Right kidney (tissue), 1 donor: Measurements from ENCODE around the gene EIF2S2.

ENCODE experiments used
- DNase-seq: peaks from one replicate; pipeline ENCODE4 v3.0.0-alpha.2; 2016

The EIF2S2 gene

DNA sequence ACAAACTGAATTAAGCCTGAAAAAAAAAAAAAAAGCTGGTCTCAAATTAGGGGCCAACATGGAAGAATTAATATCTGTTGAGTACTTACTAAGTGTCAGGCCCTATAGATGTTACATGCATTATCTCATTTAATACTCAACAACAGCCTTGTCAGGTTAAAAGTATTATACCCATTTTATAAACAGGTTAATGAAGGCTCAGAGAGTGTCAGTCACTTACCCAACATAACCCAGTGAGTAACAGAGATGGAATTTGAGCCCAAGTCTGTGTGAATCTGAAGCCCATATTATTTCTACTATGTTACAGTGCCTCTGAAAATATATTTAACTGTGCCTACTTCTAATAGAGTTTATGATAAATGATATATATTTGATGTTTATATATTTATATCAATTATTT lies 11.3 kb upstream of the EIF2S2 start:
- no peak for DNase-seq

DNA sequence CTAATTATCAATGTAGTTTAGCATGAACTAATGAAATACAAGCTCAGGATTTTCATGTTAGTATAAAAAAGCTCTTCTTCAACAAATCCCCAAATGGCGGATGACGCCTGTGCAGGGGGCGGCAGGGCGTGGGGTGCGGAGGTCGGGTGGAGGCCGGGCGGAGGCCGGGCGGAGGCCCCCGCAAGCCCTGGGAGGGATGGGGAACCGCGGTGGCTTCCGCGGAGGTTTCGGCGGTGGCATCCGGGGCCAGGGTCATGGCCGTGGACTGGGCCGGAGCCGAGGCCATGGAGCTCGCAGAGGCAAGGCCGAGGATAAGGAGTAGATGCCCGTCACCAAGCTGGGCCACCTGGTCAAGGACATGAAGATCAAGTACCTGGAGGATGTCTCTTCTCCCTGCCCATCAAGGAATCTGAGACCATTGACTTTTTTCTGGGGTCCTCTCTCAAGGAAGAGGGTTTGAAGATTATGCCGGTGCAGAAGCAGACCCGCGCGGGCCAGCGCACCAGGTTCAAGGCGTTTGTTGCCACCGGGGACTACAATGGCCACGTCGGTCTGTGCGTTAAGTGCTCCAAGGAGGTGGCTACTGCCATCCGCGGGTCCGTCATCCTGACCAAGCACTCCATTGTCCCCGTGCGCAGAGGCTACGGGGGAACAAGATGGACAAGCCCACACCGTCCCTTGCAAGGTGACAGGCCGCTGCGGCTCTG lies 10.4 kb upstream of the EIF2S2 start:
- DNase-seq, result no peak

DNA sequence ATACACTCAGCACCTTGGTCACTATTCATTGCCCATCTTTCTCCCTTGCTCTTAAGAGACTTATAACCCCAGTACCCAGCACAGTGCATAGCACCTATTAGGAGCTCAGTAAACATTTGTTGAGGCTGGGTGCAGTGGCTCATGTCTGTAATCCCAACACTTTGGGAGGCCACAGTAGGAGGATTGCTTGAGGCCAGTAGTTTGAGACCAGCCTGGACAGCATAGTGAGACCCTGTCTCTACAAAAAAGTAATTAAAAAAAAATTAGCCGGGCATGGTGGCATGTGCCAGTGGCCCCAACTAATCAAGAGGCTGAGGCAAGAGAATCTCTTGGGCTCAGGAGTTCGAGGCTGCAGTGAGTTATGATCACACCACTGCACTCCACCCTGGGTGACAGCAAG lies 8.2 kb upstream of the EIF2S2 start:
- DNase-seq, result no peak

DNA sequence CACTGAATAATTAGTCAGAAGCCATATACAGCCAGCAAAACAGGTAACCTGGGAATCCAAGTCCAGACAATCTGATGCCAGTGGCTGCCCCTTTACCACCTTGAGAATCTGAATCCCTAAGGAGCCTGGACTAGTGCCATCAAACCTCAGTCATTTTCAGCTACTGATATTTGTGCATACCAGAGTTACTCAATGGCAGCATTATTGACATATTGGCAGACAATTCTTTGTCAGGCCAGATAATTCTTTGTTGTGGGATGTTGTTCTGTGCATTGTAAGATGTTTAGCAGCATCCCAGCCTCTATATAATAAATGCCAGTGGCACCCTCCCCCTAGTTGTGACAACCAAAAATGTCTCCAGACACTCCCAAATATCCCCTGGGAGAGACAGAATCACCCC lies 3.2 kb upstream of the EIF2S2 start:
- no peak for DNase-seq

DNA sequence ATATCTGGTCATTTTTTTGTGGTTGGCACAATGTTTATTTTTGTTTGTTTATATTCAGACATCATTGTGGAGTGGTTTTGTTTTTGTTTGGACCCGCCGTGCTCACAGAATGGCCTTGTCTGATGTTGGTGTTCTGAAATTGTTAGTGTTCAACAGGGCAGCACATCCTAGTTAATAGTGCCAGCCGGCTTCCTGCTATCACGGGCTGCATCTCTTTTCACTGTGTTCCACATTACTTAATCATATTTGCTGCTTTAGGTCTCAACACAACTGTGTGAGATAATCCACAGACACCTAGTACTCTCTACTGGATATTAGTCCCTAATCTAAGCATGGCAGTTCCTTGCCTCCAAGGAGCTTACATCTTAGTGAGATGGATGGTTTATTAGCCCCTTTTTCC lies 2.8 kb upstream of the EIF2S2 start:
- no peak for DNase-seq

DNA sequence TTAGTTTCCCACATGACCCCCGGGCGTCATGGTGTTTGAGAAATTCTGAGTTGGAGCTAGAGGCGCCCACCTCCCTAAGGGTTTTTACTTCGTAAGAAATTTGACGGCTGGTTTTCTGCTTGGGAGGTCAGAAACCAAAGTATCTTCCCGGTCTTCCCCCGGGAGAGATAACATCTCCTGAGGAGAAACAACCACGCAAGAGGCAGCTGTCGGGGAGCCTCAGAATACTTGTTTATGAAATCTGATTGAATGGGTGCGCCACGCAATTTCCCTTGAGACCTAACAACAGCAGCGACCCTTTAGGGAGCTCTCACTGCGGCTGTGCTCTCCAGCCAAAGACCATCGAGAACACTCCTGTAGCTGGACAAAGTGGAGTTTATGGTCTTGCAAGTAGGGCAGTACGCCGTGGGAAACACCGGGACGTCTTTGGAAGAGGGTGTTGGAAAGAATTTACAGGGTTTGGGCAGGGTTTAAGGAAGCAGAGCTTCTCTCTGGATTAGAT lies 608 bp upstream of the EIF2S2 start:
- DNase-seq, result peak; percentile 88

DNA sequence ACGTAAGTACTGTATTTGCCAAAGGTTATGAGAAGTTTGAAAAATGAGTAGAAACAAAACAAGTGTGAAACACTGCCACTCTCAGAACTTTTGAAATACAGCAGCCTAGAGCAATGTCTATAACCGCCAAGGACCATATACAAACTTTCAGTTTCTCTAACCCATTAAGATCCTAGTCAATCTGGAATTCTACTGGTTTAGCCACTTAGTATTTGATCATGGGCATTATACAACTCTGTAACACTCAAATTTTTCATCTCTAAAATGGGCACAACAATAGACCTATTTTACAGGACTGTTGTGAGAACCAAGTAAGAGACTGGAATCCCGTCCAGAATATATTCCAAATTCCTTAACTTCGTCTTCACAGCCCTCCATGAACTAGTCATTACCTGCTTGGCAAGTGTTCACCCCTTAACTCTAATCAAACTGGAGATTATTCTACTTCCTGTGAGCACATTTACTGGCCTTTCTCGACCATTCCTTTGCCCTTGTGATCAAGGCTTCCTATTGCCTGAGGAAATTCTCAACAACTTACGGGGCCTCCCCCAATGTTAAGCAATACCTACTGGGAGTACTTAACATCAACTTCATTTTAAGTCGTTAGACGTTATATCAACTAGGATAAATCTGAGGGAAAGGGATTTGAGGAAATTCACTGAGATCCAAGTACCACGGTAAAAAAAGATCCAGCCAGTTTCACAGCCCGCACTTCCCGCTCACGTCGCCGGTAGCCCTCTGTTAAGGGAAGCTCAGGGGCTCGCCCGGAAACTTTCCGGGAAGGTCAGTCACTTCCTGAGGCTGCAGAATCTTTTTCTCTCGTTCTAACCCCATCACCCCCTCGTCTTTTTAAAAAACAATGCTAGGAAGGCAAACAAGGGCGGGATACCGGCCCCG lies 1.1 kb downstream of the EIF2S2 start:
- no peak for DNase-seq

DNA sequence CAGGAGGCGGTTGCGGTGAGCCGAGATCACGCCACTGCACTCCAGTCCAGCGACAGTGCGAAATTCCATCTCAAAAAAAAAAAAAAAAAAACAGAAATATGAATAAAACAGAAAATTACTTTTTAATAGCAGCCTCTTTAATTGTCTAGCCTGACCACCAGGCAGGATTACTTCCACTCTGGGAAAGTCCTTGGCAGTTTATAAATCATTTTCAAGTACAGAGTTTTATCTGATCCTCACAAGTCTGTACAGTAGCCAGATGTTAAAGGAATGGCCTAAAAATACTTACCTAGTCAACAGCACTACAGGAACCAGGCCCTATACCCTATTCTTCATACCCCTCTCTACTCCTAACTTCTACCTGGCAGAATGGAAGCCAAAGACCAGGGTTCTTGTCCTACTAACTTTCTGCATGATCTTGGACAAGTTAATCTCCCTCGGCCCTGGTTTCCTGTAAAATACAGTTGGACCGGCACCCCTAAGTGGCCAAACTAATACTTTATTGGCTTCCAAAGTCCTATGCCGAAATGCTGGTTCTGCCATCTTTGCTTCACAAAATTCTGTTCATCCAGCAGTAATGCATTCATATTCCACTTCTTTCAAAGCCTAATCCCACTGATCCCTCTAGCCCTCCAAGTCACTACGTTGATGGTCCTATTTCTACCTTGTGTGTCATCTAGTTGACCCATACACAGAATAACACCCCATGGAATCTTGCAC lies 1.9 kb downstream of the EIF2S2 start:
- DNase-seq, result no peak

DNA sequence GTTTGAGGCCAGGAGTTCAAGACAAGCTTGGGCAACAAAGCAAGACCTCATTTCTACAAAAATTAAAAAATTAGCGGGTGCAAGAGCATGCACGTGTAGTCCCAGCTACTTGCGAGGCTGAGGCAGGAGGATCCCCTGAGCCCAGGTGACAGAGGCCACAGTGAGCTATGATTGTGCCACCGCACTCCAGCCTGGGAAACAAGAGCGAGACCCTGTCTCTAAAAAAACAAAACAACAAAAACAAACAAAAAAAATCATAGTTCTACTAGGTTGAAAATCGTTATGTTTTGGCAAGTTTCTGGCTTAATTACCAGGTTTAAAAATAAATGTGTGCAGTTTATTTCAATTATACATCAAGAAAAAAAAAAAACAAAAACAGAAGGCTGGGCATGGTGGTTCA lies 2.6 kb downstream of the EIF2S2 start:
- DNase-seq, result no peak

DNA sequence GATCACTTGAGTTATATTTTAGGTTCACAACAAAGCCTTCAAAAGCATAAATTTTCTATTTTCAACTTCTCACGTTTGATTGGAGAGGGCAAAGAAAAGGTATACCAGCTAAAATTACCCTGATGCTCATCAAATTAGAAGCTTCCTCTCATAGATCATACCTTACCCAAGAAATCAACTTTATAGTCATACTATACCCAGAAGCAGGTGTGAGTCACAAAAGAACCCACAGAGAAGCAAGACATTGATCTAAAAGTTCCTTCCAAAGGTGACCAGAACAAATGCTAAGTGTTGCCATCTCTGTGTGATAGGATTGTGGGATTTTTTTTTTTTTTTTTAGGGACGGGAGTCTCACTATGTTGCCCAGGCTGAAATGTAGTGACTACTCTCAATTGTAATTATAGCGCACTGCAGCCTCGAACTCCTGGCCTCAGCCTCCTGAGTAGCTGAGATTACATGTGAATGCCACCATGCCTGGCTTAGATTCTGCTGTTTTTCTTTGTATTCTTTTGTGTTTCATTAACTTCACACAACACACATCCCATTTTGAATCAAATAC lies 3.3 kb downstream of the EIF2S2 start:
- no peak for DNase-seq

DNA sequence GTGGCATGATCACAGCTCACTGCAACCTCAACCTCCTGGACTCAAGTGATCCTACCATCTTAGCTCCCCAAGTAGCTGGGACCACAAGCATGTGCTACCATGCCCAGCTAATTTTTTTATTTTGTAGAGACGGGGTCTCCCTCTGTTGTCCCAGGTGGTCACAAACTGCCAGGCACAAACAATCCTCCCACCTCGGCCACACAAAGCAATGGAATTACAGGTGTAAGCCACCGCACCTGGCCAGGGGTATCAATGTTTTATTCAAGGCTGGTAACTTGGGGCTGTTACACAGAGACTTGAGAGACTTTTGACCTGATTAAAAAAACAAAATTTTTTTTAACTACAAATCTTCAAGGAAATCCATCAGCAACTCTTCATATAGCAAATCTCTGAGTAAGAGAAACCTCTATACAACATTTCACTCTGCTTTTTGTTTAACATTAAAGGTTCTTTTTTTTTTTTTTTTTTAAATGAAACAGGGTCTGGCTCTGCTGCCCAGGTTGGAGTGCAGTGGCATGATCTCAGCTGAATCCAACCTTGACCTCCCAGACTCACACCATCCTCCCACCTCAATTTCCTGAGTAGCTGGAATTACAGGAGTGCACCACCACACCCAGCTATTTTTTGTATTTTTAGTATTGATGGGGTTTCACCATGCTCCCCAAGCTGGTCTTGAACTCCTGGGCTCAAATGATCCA lies 5.9 kb downstream of the EIF2S2 start:
- DNase-seq, result no peak

DNA sequence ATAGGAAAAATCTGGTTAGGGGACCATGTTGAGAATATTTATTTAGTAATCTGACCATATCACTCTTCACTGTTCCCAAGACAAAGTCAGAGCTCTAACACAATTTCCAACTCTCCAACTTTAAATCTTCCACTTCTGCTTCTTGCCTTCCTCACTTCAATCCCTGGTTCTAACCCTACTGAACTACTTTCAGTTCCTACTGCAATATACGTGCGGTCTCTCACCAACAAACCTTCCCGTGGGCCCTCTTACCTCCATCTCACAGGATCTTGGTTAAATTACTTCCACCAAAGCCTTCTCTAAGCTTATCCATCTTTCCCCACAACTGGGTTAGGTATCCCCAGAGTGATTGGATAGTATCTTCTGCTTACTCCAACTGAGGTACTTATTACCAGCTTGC lies 8.0 kb downstream of the EIF2S2 start:
- DNase-seq, result no peak

DNA sequence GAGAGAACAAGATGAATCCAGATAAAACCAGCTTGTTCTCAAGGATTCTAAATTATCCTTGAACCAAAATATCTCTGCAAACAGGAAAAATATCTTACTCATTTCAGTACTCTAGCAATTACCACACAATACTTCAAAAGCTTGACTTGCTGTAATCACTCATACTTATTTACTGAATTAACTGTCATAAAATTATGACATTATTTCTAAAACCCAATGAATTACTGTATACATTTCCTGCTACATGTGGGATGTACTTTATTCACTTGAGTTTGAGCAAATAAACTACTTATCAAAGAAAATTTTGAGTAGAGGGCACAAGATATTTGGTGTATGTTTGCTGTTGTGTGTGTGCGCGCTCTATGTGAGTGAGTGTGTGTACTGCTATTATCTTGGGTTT lies 9.7 kb downstream of the EIF2S2 start:
- no peak for DNase-seq

DNA sequence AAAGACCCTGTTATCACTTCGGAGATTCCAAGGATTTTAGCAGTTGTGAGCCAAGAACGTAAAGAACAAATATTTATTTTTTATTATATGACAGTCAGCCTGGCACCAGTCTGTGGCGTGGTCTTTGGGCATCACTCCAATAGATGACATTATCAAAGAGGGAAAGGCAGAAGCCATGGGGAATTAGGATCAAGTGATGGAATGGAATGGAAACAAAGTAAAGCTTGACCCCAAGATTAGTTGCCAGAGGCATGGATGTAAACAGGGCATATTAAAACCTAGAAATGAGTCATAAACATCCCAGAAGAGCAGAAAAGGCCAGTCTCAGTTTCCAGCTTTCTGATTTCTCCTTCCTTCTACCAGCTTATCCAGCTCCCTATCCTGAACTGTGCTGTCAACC lies 11.5 kb downstream of the EIF2S2 start:
- DNase-seq, result no peak

DNA sequence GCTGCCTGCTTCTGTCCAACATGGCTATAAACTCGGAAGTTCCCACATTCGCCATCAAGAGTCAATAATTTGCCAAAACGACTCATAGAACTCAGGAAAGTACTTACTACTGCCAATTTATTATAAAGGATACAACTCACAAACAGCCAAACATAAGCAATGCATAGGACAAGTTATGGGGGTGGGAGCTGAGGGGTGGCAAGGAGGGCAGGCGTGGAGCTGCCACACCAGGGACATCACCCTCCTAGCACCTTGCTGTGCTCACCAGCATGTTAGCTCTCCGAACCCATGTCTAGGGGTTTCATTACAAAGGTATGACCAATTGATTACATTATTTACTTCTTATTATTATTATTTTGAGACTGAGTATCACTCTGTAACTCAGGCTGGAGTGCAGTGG lies 12.4 kb downstream of the EIF2S2 start:
- DNase-seq, result no peak

DNA sequence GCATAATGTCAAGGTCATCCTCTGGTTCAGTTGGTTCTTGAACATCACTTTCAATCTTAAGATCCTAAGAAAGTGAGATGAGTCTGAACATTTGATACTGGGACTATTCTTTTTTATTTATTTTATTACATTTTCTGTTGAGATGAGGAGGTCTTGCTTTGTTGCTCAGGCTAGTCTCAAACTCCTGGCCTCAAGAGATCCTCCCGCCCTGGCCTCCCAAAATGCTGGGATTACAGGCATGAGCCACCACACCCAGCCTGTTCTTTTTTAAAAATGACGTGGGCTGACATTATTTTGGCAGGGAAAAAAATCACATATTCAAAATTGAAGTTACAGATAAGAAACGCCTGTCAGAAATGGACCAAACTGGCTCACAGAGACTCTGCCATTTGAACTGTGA lies 13.5 kb downstream of the EIF2S2 start:
- no peak for DNase-seq

DNA sequence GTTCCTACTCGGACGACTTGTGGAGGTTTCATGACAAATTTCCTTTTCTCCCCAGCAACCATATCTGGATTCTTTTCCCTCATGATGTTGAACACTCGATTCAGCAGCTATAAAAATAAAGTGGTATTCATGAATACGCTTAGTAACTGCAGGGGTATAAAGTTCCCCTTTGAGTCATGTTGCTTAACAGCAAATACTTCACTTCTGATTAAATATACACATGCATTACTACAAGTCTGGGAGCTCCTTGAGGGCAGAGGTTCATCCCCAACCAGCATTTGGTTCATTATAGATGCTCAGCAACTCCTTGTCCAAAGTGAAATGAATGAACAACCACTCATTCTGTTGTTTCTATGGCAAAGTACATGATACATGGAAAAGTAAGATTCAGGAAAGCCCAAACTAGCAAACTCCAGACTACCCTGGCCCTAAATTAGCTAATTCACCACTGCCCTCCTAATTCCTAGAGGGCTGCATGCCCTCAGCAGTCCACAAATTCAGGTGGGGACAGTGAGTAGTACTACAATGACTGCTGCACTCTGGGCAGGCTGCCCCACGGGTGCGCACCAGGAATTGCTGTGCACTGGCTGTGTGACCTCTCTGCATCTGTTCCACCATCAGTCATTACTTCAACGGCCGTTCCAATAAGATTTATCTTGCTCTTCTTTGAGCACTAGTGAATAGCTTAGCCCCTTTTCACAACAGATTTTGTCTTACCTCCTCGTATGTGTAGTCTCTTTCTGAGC lies 15.2 kb downstream of the EIF2S2 start:
- no peak for DNase-seq

DNA sequence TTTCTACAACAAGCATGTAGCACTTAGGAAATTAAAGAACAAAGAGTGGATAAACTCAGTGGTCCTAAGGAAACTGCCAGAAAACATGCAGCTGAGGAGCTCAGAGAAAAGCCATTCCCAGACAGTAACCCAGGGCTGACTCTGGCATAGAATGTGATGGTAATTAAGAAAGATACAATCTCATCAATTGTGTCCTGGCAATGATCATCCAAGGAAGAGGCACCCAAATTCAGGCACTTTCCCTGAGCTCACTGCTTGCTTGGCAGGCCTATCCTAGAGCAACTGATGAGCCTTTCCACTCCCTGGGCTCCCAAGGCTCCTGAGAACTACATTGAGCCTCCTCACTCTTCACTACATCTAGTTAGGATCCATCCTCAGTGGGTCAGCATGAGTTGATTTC lies 16.2 kb downstream of the EIF2S2 start:
- no peak for DNase-seq

DNA sequence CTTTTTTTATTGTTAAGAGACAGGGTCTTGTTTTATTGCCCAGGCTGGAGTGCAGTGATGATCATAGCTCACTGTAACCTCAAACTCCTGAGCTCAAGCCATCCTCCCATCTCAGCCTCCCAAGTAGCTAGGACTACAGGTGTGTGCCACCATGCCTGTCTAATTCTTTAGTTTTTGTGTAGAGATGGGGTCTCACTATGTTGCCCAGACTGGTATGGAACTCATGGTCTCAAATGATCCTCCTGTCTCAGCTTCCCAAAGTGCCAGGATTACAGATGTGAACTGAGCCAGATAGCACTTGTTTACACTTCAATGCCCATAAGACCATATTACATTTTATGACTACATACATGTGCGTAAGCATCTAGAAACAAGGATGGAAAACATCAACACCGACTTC lies 18.1 kb downstream of the EIF2S2 start:
- no peak for DNase-seq

DNA sequence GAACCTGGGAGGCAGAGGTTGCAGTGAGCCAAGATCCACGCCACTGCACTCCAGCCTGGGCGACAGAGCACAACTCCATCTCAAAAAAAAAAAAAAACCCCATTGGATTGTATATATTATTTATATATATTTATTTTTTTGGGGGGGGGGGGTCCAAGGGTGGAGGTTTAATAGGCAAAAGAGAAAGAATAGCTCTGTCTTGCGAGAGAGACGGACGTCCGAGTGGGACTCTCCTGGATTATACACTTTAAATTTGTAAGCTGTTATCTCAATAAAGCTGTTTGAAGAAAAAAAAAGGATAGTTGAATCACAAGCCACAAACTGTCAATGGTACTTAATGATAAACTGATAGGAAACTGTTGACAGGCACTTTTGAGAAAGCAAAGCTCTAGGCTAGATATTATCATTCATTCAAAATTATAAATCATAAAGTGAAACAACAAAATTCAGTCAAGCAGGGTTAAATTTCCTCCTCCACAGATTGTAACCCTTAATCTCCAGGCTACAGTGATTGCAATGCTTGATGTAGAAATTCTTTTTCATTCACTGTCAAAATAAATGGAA lies 20.3 kb downstream of the EIF2S2 start:
- DNase-seq, result no peak

DNA sequence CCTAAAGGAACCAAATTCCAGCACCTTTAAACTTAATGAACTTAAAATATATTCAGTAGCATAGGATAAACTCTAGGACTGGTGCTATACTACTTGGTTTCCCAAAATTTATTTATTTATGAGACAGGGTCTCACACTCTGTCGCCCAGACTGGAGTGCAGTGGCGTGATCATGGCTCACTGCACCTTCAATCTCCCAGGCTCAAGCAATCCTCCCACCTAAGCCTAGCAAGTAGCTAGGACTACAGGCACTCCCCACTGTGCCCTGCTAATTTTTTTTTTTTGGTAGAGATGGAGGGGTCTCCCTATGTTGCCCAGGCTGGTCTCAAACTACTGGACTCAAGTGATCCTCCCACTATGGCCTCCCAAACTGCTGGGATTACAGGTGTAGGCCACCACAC lies 21.4 kb downstream of the EIF2S2 start:
- DNase-seq, result no peak
